Endothelial cell of umbilical vein (primary cell): Measurements from ENCODE around the gene ITGA5. TPM values are rescaled to one million over a fixed set of nuclear protein-coding genes. Genes with fewer than 3 reads are reported as not detected.

Source experiments
- BruUV-seq: library from RNA; stranded (reverse); fragments of 400-500 nt; replicated peaks from 2 replicates; lab custom pipeline; 2021; lab: Mats Ljungman, UMichigan
- CTCF ChIA-PET: fragments of 300-600, 350-600 bp; sonication (Branson Sonifier 250); formaldehyde crosslinking; loops from one replicate; lab custom pipeline; 2021; ENCODE audit warnings: antibody characterized with exemption, inconsistent platforms; lab: Charles Lee
- POLR2A ChIA-PET: fragments of 300-600, 350-600 bp; sonication (Branson Sonifier 250); formaldehyde crosslinking; loops from one replicate; lab custom pipeline; 2021; ENCODE audit warnings: antibody characterized with exemption, inconsistent platforms; lab: Charles Lee
- DNase-seq: peaks from one replicate; pipeline ENCODE4 v3.0.0-alpha.2; 2011; ENCODE audit warnings: low read depth, low spot score
- FAIRE-seq: peaks from 2 replicates; lab custom pipeline; 2011; peaks lifted over from hg19 to GRCh38; lab: Jason Lieb, UNC
- H2AFZ ChIP-seq: 2 replicates; pipeline ENCODE4 v1.6.0; 2012; ENCODE audit warnings: low read depth, low read length, control low read depth, inconsistent platforms
- H3K27ac ChIP-seq: 2 replicates; pipeline ENCODE4 v1.5.1; 2011; ENCODE audit warnings: low read depth, mild to moderate bottlenecking, control low read depth, low read length, moderate library complexity; ENCODE audit not compliant: insufficient read depth
- H3K27me3 ChIP-seq, 2 experiments: 2 replicates each; pipeline versions ENCODE4 v1.6.0 to v1.6.1; 2011; ENCODE audit warnings: low read length in 2 of 2, mixed read lengths in 1 of 2; ENCODE audit not compliant: control insufficient read depth in 2 of 2, insufficient read depth in 2 of 2
- H3K36me3 ChIP-seq, 2 experiments: 2 replicates in 1 of 2; 3 replicates in 1 of 2; pipeline ENCODE4 v1.5.1; 2011; ENCODE audit warnings: low read length in 2 of 2, mild to moderate bottlenecking in 1 of 2, moderate library complexity in 1 of 2; ENCODE audit not compliant: control insufficient read depth in 2 of 2, insufficient read depth in 2 of 2; ENCODE audit errors: extremely low read depth in 1 of 2
- H3K4me1 ChIP-seq: 3 replicates; pipeline ENCODE4 v1.5.1; 2011; ENCODE audit warnings: mild to moderate bottlenecking, low read length; ENCODE audit not compliant: control insufficient read depth, insufficient read depth; ENCODE audit errors: extremely low read depth
- H3K4me2 ChIP-seq: 2 replicates; pipeline ENCODE4 v1.6.1; 2011; ENCODE audit warnings: low read length, control low read depth, mixed read lengths; ENCODE audit not compliant: insufficient read depth
- H3K4me3 ChIP-seq, 3 experiments: fragments of 200-600 bp in 1 of 3; sonication (generic), shearing (Covaris generic) in 1 of 3; replicated peaks in 1 of 3; 2 replicates each; pipeline ENCODE4 v1.5.1; 2011 to 2016; ENCODE audit warnings: control low read depth in 3 of 3, low read length in 3 of 3, mild to moderate bottlenecking in 2 of 3, inconsistent platforms in 1 of 3, low read depth in 1 of 3, moderate library complexity in 1 of 3; ENCODE audit not compliant: insufficient read depth in 1 of 3
- H3K79me2 ChIP-seq: 2 replicates; pipeline ENCODE4 v1.6.0; 2012; ENCODE audit warnings: low read length, inconsistent platforms; ENCODE audit not compliant: control insufficient read depth, insufficient read depth
- H3K9ac ChIP-seq: replicated peaks from 2 replicates; pipeline ENCODE3; 2011; ENCODE audit warnings: low read length, control low read depth; ENCODE audit not compliant: insufficient read depth; ENCODE audit errors: extremely low read depth
- H3K9me1 ChIP-seq: replicated peaks from 3 replicates; pipeline ENCODE4 v1.6.0; 2011; ENCODE audit warnings: mild to moderate bottlenecking, low read length; ENCODE audit not compliant: control insufficient read depth, insufficient read depth; ENCODE audit errors: extremely low read depth
- H3K9me3 ChIP-seq: replicated peaks from 2 replicates; pipeline ENCODE4 v1.5.1; 2012; ENCODE audit warnings: low read length, inconsistent platforms; ENCODE audit not compliant: control insufficient read depth, insufficient read depth
- H4K20me1 ChIP-seq: replicated peaks from 2 replicates; pipeline ENCODE3; 2011; ENCODE audit warnings: mild to moderate bottlenecking, low read length; ENCODE audit not compliant: control insufficient read depth, insufficient read depth; ENCODE audit errors: extremely low read depth
- EZH2 ChIP-seq: IDR thresholded peaks from 2 replicates; pipeline ENCODE4 v1.6.1; 2012; ENCODE audit warnings: borderline replicate concordance, low read depth, mild to moderate bottlenecking, moderate library complexity, low read length, inconsistent platforms; ENCODE audit not compliant: severe bottlenecking
- JUN ChIP-seq: IDR thresholded peaks from 2 replicates; pipeline ENCODE4 v1.6.1; 2011; ENCODE audit warnings: borderline replicate concordance, low read depth; ENCODE audit not compliant: insufficient read length, insufficient read depth
- POLR2AphosphoS5 ChIP-seq: IDR thresholded peaks from 2 replicates; pipeline ENCODE4 v1.6.1; 2012; ENCODE audit warnings: low read depth, mild to moderate bottlenecking, control low read depth, low read length, moderate library complexity; ENCODE audit not compliant: insufficient read depth
- dilution Hi-C: fragments of 300-500 bp; cut with MboI; formaldehyde crosslinking; loops from one replicate; pipeline ENCODE4 v1.15.0; 2019; ENCODE audit warnings: low sequenced_read_pairs; ENCODE audit not compliant: extremely low pct_ligation_motif_present
- intact Hi-C: fragments of 100-400 bp; cut with micrococcal nuclease; formaldehyde crosslinking; loops from one replicate; pipeline ENCODE4 v1.10.0; 2022
- polyA plus RNA-seq, 4 experiments: library from polyadenylated mRNA; depleted of rRNA in 3 of 4; stranded (reverse) in 3 of 4; unstranded in 1 of 4; fragments of >200 nt; gene quantifications; 2 replicates each; pipeline versions ENCODE4 v1.2.1 to v1.2.3, GENCODE V29; 2011 to 2012; ENCODE audit warnings: missing spikeins in 1 of 4
- total RNA-seq: library from RNA; stranded (reverse); gene quantifications from 2 replicates; pipeline ENCODE4 v1.2.3, GENCODE V29; 2021
- TF ChIP-seq, protein P1 (sequence below): IDR thresholded peaks from 2 replicates; pipeline ENCODE4 v1.6.1; 2011; ENCODE audit not compliant: insufficient read depth, insufficient read length
- TF ChIP-seq, protein P2 (sequence below), 2 donors: IDR thresholded peaks; 1 replicate in 1 of 2; 2 replicates in 1 of 2; pipeline ENCODE4 v1.5.1; 2011; ENCODE audit warnings: low read length in 2 of 2, mild to moderate bottlenecking in 2 of 2, moderate library complexity in 2 of 2, control low read depth in 1 of 2, inconsistent platforms in 1 of 2, low read depth in 1 of 2; ENCODE audit not compliant: insufficient read depth in 1 of 2; ENCODE audit errors: extremely low read depth in 1 of 2

Gene ITGA5
- total and polyA plus RNA-seq, 2 donors (not counting 3 experiments of a cell fraction or from before 2014, with no cell fraction given): 657 to 938 TPM

DNA sequence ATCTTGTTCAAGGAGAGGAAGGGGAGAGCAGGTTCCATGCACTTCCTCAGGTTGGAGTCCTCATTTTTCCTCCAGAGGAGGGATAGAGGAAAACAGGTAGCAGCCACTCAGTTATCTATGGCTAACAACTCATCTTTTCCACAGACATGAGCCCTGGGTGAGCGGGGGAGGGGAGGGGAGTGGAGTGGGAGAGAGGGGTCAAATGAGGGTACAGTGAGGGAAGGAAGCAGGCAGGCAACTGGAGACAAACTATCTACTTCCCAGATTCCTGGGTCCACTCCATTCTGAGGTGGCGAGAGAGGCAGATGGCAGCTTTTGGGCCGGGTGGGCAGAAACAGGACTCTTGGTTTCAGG lies 32.0 kb downstream of the ITGA5 start:
- Histone ChIP-seq H4K20me1 (no peaks in the 10 kb centered on the region), H3K36me3 (no peaks in the 10 kb centered on the region), H3K79me2 (no peaks in the 10 kb centered on the region), H3K9ac (no peak overlapping the region), H3K4me2 (no peak overlapping the region), H3K27ac (no peak overlapping the region), H3K9me3 (no peaks in the 10 kb centered on the region), H3K4me3 (no peak overlapping the region), H3K4me1 (no peaks in the 10 kb centered on the region), H3K9me1 (no peaks in the 10 kb centered on the region), H2AFZ (no peak overlapping the region), H3K27me3 (no peaks in the 10 kb centered on the region)
- dilution Hi-C loops: no loop called here
- ChIA-PET POLR2A (interaction anchor here (1.0 kb wide), 1 partner anchor 12 kb away, joined by 3 read pairs; no protein-coding TSS in a partner anchor), CTCF (interaction anchor here (0.5 to 2.7 kb wide), 5 partner anchors 8 to 134 kb away, joined by 3 to 15 read pairs (median 7); no protein-coding TSS in a partner anchor)
- FAIRE-seq: no peak
- BruUV-seq: no TSS peak
- intact Hi-C loops: no loop called here
- DNase-seq: no peak
- TF ChIP-seq, protein P1, sequence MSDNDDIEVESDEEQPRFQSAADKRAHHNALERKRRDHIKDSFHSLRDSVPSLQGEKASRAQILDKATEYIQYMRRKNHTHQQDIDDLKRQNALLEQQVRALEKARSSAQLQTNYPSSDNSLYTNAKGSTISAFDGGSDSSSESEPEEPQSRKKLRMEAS: no peak
- TF ChIP-seq, protein P2, sequence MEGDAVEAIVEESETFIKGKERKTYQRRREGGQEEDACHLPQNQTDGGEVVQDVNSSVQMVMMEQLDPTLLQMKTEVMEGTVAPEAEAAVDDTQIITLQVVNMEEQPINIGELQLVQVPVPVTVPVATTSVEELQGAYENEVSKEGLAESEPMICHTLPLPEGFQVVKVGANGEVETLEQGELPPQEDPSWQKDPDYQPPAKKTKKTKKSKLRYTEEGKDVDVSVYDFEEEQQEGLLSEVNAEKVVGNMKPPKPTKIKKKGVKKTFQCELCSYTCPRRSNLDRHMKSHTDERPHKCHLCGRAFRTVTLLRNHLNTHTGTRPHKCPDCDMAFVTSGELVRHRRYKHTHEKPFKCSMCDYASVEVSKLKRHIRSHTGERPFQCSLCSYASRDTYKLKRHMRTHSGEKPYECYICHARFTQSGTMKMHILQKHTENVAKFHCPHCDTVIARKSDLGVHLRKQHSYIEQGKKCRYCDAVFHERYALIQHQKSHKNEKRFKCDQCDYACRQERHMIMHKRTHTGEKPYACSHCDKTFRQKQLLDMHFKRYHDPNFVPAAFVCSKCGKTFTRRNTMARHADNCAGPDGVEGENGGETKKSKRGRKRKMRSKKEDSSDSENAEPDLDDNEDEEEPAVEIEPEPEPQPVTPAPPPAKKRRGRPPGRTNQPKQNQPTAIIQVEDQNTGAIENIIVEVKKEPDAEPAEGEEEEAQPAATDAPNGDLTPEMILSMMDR (IDR thresholded peaks at IDR 0.05; ENCODE audit: extremely low read depth in 1 of 2, insufficient read depth in 1 of 2, low read depth in 1 of 2, low read length in 2 of 2): no peak
- no peak for TF ChIP-seq JUN

DNA sequence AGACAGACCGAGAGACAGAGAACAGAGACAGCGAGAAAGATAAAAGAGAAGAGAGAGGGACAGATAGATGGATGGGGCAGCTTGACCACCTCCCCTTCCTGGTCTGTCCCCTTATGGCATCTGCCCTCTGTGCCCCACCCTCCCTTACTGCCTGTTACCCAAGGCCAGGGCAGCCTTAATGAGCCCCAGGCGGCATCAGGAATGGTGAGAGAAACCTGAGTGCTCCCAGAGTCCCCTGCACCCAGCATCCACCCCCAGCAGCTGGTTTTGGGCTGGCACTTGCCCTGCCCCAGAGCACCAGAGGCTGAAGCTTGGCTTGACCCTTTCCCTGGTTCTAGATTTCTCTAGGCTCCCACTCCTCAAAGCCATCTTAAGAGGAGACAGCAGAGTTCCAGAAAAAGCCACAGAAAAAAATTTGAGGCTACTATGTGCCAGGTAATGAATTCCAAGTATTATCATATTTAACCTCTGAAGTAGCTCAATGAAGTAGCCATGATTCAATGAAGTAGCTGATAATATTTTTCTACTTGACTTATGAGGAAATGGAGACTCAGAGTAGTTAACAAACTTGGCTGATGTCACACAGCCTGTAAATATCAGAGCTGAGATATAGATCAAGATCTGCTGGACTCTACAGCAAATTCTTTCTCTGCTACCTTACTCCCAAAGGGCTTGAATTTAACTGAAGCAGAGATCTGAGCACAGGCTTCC lies 32.5 kb downstream of the ITGA5 start:
- Histone ChIP-seq H3K9ac (no peak overlapping the region), H3K9me3 (no peaks in the 10 kb centered on the region), H3K27me3 (no peaks in the 10 kb centered on the region), H3K79me2 (no peaks in the 10 kb centered on the region), H3K9me1 (no peaks in the 10 kb centered on the region), H3K4me2 (no peak overlapping the region), H3K27ac (no peak overlapping the region), H4K20me1 (no peaks in the 10 kb centered on the region), H3K36me3 (no peaks in the 10 kb centered on the region), H3K4me1 (no peaks in the 10 kb centered on the region), H3K4me3 (no peak overlapping the region), H2AFZ (no peak overlapping the region)
- no peak for TF ChIP-seq EZH2
- TF ChIP-seq, protein P2 (IDR thresholded peaks at IDR 0.05; ENCODE audit: extremely low read depth in 1 of 2, insufficient read depth in 1 of 2, low read depth in 1 of 2, low read length in 2 of 2): no peak
- no peak for TF ChIP-seq POLR2AphosphoS5
- TF ChIP-seq, protein P1: no peak
- dilution Hi-C loops: no loop called here
- no peak for DNase-seq
- FAIRE-seq: no peak
- ChIA-PET CTCF (interaction anchor here (1.0 to 2.7 kb wide), 5 partner anchors 9 to 53 kb away, joined by 4 to 15 read pairs (median 7); no protein-coding TSS in a partner anchor), POLR2A (interaction anchor here (1.0 kb wide), 1 partner anchor 13 kb away, joined by 3 read pairs; no protein-coding TSS in a partner anchor)
- intact Hi-C loops: no loop called here
- BruUV-seq: no TSS peak
